ENCODE results near the gene THOC1.

The THOC1 gene

DNA sequence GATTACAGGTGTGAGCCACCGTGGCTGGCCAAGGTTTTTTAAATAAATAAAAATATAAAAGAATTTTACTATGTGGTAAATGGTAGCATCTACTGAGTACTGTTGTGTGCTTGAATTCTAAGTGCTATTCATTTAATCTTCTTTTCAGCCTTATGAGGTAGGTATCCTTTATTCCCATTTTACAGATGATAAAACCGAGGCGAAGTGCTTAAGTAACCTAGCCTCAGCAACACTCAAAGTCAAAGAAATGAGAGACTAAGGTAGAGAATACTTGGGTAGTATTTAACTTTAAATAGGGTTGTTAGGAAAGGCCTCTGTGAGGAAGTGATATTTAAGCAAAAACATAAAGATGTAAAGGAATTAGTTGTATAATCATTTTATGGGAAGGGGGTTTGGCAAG, 5.7 kb upstream of the THOC1 start:
- no peak for DNase-seq

- no peak for DNase-seq
These were observed 4.8 kb upstream of the THOC1 start for GRCh38 chr18:272650-273049.

DNA sequence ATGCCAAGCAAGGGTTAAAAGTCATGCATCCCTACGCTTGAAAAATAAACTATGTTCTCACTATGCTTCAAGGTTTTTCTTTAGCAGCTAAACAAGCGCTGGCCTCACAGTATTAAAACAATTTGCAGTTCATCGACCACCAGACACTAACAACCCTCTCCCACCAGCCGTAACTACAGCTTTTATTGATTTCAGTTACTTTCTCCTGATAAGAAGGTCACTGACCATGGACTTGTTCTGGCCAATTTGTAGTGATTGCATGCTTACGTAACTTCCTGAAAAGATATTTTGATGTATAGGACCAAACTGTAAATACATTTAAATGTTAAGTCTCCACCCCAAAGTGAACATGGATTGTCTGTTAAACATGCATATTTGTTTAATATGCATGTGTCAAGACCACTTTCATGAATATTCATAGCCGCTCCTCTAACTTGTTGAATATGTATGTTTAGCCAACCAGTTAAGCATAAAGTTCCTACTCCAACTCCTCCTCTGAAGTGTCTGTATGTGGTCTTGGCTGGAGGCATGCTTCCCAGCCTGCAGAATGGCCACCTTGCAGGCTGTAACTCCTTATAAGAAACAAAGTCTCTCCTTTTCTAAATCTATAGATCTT, 1.7 kb upstream of the THOC1 start:
- DNase-seq: no peak

DNA sequence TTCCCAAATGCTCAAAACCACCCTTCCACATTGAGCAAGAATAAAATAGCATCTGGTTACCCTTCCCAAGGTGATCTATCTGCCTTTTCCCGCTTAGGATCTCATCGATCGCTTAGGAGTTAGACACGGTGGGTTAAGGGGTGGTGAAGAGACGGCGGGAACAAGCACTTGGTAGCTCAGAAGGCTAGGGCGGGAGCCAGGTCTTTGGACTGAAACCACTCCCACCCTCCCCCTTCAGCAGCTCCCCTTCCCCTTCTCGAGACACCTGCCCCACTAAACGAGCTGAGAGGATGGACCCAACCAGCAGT, 513 bp downstream of the THOC1 start:
- peak; percentile 31 for DNase-seq

- no peak for DNase-seq
These were observed 6.3 kb downstream of the THOC1 start for GRCh38 chr18:261398-262073.

DNA sequence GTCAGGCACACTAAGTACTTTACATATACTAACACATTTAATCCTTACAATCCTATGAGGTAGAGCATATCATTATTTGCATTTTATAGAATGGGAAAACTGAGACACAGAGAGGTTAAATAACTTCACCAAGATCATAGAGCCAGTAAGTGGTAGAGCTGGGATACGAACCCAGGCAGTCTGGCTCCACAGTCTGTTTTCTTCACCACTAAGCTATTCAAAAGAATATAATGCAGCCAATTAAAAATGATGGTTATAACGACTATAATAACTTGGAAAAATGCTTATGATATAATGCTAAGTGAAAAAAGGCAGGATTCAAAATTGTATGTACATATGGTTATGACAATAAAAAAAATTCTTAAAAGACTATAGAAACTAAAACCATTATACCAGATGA, 7.3 kb downstream of the THOC1 start:
- no peak for DNase-seq

GRCh38 chr18:255171-255570, 12.7 kb downstream of the THOC1 start:
- no peak for DNase-seq

DNA sequence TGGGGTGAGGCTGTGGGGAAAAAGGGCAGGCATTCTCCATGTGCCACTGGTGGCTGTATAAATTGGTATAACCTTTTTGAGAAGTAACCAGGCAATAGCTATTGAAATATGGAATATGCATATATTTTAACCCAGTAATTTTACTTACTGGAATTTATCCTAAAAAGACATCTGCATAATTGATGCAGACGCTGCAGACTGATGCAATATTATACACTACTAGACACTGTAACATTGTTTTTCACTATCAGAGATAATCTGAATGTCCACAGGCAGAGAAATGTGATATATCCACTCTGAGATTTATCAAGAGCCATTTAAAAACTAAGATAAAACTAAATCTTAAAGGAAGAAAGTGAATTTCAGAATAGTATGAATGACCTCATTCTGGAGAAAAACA, 14.7 kb downstream of the THOC1 start:
- DNase-seq: no peak

DNA sequence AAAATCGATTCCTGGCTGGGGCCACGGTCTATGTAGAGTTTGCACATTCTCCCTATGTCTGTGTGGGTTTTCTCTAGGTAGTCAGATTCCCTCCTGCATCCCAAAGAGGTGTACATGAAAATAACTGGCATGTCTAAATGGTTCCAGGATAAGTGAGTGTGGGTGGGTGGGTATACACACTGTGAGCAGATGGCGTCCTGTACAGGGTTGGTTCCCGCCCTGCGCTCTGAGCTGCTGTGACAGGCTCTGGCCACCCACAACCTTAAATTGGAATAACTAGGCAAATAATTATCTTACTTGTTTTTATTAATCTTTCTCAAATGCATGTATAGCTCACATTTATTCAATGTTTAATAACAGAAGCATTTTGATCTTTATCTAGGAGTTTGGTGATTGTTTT, 16.3 kb downstream of the THOC1 start:
- DNase-seq: peak; percentile 85

GRCh38 chr18:250685-251084, 17.2 kb downstream of the THOC1 start:
- peak; percentile 95 for DNase-seq

- DNase-seq: no peak
These were observed 19.8 kb downstream of the THOC1 start for GRCh38 chr18:248053-248452.

- DNase-seq: no peak
These were observed 22.5 kb downstream of the THOC1 start for GRCh38 chr18:245282-245847.

DNA sequence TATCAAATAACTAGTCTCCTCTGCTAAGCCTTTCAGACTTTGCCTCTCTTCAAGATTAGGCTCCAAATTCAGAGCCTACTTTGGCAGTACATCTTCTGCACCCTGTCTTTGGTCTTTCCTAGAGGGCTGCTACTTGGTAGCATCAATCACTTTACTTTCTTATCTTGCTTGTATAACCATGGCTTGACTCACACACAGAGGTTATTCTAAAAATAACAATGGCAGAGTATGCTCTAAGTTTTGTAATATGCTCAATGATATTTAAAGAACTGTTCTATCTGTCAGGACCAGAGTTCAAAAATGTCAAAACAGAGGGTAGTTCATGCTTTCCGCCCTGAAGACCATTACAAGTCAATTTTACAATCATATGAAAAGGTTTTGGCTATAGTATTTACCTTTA, 27.7 kb downstream of the THOC1 start:
- no peak for DNase-seq

DNA sequence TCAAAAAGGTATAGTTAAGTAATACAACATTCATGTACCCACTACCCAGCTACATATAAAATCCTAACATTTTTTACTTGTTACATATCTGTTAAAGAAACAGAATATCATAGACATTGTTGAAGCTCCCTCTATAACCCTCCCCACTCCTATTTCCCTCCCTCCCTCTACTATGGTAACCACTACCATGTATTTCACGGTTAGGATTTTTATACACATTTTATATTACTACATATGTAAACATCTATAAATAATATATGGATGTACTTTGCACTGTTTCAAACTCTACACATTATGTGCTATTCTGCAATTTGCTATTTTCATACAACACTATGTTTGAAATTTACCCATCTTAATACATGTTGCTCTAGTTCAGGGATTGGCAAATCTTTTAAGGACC, 36.3 kb downstream of the THOC1 start:
- DNase-seq: no peak

DNA sequence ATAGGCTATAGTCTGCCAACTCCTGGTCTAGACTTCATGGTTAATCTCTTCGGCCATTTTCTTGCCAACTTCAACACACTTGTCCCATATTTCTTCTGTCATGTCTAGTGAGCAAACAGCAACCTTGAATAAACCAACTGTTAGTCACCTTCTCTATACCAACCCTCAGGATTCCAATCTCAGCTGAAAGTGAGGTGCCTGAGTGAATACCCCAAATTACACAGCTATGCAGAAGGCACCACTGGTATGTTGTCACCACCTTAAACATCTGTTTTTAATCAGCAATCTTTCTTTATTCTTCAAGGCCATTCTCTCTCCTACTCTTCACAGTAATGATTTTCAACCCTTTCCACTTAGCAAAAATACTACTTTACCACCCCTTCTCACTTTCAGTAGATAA, 39.3 kb downstream of the THOC1 start:
- no peak for DNase-seq

DNA sequence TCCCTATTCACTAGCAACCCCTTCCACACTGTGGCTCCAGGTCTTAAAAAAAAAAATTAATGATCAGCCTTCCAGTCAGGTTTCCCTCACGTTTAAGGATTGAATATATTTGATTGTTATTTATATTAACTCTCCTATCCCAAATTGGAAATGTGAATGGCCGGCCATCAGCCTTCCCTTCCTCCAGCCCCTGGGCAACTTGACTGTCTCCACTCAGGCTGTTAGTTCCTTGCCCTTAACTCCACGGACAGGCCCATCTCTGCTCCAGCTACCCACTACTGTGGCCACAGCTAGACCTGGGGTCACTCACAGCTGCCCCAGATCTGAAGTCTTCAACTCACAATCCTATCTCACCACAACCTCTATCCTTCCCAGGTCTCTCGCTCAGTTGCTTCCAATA, 39.9 kb downstream of the THOC1 start:
- no peak for DNase-seq

DNA sequence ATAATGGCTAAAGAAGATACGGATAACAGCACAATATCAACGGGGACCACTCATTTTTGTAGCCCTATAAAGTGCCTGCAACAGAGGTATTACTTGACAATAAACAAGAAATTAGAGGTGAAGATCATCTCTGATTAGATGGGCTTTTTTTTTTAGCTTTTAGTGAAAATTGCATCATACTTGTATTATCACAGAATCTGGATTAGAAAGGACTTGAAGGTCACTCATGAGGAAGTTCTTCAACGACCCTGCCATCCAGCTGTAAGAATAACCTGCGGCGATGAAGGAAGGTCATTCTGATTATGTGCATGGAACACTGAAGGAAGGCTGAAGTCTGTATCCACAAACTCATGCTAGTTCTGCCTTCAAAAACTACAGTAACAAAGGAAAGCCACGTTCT, 40.5 kb downstream of the THOC1 start:
- DNase-seq: no peak

- no peak for DNase-seq
These were observed 42.1 kb downstream of the THOC1 start for GRCh38 chr18:225745-226144.

DNA sequence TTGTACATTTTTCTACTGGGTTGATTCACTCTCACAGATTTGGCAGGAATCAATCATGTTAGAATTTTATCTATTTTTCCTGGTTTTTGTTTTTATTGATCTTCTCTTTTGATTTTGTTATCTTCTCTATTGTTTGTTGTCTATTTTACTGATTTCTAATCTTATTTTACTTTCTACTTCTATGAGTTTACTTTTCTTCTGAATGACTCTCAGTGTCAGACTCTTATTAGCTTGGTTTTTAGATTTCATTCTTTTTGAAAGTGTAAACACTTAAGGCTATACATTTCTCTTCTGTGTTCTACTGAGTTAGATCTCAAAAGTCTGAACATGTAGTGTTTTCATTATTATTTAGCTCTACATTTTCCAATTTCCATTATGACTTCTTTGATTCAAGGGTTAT, 47.1 kb downstream of the THOC1 start:
- no peak for DNase-seq

DNA sequence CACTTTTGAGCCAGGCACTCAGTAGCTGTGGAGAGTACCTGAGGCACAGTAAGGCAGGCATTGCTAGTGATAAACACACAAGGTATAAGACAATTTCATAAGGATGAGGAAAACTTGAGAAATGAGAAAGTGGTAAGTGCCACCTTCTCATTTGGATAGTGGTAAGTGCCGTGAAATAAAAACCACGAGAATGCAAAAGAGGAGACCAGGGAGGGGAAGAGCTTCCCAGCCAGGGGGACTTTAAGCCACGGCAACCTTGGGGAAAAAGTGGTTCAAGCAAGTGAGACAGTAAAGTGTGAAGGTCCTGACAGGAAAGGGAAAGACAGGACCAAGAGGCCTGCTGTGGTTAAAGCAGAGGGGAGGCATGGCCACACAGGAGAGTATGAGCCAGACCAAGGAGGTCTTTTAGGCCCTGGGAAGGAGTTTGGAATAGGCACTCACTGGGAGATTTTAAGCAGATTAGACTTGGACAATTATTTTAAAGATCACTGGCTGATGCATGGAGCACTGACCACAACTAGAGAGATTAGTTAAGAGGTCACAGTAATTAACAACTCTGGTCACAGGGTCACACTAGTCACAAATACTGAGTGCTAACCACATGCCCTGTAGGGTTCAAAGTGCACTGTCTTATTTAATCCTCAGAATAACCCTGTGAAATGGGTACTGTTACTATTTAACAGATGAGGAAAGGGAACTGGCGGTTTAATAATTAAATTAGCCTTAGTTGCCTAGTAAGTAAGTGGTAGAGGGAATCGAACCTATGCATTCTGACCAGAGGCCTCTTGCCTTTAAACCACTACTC, 50.1 kb downstream of the THOC1 start:
- no peak for DNase-seq

GRCh38 chr18:215448-216010, 52.3 kb downstream of the THOC1 start:
- no peak for DNase-seq

GRCh38 chr18:213966-214365, 53.9 kb downstream of the THOC1 start:
- no peak for DNase-seq

- no peak for DNase-seq
These were observed 54.3 kb downstream of the THOC1 start for GRCh38 chr18:213505-213904.

DNA sequence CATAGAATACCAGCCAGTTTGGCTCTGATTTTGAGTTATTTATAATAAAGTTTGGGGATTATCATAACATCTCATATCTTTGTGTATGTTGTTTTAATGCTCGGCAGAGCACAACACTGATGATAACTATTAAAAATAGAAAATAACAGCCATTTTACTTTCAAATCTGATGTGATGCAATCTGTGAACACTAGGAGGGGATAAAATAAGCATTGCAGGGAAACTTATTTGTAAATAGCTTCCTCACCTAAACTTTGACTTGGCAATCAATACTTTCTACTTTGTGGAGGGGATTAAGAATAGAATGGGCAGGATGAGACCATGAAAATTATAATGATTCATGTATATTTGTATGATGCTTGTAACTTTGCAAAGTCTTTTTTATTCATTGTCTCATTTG, 55.1 kb downstream of the THOC1 start:
- DNase-seq: no peak

All from NCI-H1694 treated with DMSO at 0.1 percent for 48 hours (cell line).